ENCODE data around the gene THUMPD3.

Gene THUMPD3

GRCh38 chr3:9362731-9363530 lies at the start of gene THUMPD3:
Gene THUMPD3 (plus strand): TSS chr3:9363054. CDS start chr3:9365069, 2,015 bp downstream.
- in situ Hi-C loops (cut with MboI; ENCODE audit: low sequenced_read_pairs): loop anchor here (25.0 kb wide), 1 partner anchor 299 kb away; no protein-coding TSS in a partner anchor

DNA sequence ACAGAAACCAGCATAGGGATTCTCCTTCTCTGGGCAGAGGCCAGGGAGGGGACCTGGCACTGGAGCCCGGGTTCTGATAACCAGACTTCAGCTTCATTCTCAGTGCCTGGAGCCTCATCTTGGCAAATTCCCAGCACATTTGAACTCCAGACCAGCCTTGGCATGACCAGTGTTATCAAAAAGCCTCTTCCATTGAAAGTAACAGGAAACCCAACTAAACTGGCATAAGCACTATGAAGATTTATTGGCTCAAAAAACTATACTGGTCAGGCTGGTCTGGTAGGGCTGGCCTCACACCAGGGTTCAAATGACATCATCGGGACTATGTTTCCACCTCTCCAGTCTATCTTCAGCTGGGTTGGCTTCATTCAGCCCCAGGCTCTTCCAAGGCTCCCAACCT lies 48.1 kb upstream of the THUMPD3 start:
- in situ Hi-C loops (cut with MboI; ENCODE audit: low sequenced_read_pairs): no loop called here

- in situ Hi-C loops (cut with MboI; ENCODE audit: low sequenced_read_pairs): no loop called here
These were observed 45.9 kb upstream of the THUMPD3 start for GRCh38 chr3:9316881-9317361.

GRCh38 chr3:9322780-9323179 lies 40.1 kb upstream of the THUMPD3 start:
- in situ Hi-C loops (cut with MboI; ENCODE audit: low sequenced_read_pairs): no loop called here

- in situ Hi-C loops (cut with MboI; ENCODE audit: low sequenced_read_pairs): no loop called here
These were observed 37.9 kb upstream of the THUMPD3 start for GRCh38 chr3:9324944-9325343.

- in situ Hi-C loops (cut with MboI; ENCODE audit: low sequenced_read_pairs): no loop called here
These were observed 35.3 kb upstream of the THUMPD3 start for GRCh38 chr3:9327578-9327977.

GRCh38 chr3:9330166-9330703 lies 32.6 kb upstream of the THUMPD3 start:
- in situ Hi-C loops (cut with MboI; ENCODE audit: low sequenced_read_pairs): no loop called here

GRCh38 chr3:9331171-9331570 lies 31.7 kb upstream of the THUMPD3 start:
- in situ Hi-C loops (cut with MboI; ENCODE audit: low sequenced_read_pairs): no loop called here

GRCh38 chr3:9332250-9333030 lies 30.4 kb upstream of the THUMPD3 start:
- in situ Hi-C loops (cut with MboI; ENCODE audit: low sequenced_read_pairs): no loop called here

DNA sequence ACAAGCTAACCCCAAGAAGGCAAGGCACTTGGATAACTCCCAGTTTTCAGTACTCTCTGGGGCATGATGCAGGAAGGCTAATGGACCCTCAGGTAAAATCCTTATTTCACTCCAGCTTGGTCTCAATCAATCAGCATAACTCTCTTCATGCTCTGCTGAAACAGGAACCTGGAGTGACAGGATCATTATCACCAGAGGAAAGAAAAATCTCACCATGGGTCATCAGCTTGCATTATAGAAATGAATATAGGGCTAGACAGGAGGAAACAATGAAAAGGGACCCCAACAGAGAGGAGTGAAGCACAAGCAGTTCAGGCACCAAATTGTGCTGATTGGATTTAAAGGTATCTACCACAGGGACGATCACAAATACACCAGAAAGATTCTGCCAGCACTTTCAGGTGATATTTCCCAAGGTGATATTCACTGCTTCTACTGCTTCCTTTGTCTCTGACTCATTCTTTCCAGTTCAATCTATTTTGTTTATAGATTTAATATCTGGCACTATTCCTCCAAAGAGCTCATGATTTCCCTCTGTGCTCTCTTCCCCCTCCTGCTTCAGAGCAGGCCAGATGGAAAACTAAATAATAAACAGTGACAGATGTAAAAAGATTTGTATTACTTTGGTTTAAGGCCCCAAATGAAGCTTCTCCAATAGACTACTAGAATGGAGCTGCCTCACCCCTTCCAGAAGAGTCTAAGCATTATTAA lies 22.9 kb upstream of the THUMPD3 start:
- in situ Hi-C loops (cut with MboI; ENCODE audit: low sequenced_read_pairs): no loop called here

- in situ Hi-C loops (cut with MboI; ENCODE audit: low sequenced_read_pairs): no loop called here
These were observed 22.4 kb upstream of the THUMPD3 start for GRCh38 chr3:9340472-9340902.

GRCh38 chr3:9342696-9343095 lies 20.2 kb upstream of the THUMPD3 start:
- in situ Hi-C loops (cut with MboI; ENCODE audit: low sequenced_read_pairs): no loop called here

DNA sequence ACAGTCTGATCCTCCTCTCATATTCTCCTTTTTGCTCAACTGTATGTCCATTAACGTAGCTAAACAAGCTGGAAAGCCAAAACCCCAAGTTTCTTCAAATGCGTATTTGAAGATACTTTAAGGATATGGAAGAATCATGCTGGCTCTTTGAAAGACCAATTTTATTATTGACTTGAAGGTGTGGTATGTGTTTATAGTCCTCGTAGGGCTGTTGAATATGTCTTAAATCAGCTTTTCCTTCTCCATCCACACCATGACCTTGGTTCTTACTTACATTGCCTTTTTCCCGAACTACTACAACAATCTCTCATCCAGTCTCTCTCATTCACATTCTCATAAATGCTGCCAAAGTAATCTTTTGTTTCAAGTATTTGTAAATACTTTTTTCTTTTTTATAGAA lies 19.7 kb upstream of the THUMPD3 start:
- in situ Hi-C loops (cut with MboI; ENCODE audit: low sequenced_read_pairs): no loop called here

GRCh38 chr3:9345041-9345440 lies 17.8 kb upstream of the THUMPD3 start:
- in situ Hi-C loops (cut with MboI; ENCODE audit: low sequenced_read_pairs): no loop called here

- in situ Hi-C loops (cut with MboI; ENCODE audit: low sequenced_read_pairs): no loop called here
These were observed 16.7 kb upstream of the THUMPD3 start for GRCh38 chr3:9346141-9346540.

DNA sequence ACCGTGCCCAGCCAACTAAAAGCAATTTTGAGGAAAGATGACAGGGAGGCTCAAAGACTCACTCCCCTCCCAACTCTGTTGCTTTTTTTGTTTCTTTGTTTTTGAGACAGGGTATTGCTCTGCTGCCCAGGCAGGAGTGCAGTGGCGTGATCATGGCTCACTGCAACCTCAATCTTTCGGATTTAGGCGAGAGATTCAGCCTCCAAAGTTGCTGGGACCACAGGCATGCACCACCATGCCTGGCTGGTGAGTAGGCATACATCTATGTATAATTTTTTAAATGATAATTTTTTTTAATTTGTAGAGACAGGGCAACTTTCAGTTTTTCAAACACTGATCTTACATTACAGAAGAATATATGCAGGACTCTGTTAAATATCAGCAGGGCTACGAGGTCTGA lies 15.8 kb upstream of the THUMPD3 start:
- in situ Hi-C loops (cut with MboI; ENCODE audit: low sequenced_read_pairs): no loop called here

DNA sequence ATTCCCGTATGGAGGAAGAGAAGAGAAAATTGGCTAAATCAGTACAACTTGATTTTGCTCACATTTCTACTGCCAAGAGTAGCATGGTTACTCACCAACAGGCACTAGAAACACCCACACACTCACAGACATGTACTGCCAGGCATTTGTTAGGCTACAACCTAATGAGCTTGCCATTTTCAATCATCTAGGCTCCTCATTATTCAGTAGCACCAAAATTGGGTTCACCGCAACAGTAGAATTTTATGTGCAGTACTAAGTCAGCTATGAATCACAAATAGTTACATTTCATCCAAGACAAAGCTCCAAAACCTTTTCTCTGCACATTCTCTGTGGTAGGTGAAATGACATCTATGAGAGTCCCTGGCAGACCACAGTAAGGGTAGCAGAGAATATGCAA lies 15.0 kb upstream of the THUMPD3 start:
- in situ Hi-C loops (cut with MboI; ENCODE audit: low sequenced_read_pairs): no loop called here

DNA sequence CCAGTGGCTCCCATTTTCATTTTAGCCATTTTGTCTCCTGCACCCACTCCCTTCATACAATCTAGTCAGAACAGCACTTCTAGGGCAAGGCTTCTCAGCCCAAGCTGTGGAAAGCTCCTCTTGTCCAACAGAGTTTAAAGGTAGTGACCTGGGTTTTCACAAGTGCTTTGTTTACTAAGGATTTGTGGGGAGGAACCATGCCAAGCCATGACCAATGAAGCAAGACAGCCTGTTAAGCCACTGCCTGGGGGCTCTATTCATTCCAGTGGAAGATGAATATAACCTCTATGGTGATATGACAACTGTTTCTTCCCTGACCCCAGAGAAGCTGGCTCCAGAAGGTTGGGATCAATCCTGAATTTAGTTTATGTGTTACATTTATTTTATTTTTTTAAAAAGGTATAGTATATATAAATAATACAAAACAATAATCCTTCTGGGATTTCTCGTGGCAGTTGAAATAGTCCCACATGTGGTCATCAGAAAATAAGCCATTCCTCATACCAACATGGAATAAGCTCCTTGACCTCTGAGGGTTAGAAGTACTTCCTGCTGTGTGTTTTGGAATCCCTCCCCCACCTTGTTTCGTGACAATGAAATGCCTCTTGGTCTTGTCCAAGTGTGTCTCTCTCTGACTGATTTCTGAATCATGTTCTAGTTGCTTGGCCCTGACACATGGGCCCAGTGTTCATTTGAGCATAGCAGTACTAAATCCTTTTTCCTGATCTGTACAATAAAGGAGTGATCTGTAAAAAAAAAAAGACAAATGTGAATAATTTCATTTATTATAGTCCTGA lies 13.3 kb upstream of the THUMPD3 start:
- in situ Hi-C loops (cut with MboI; ENCODE audit: low sequenced_read_pairs): loop anchor here (25.0 kb wide), 1 partner anchor 313 kb away; no protein-coding TSS in a partner anchor

DNA sequence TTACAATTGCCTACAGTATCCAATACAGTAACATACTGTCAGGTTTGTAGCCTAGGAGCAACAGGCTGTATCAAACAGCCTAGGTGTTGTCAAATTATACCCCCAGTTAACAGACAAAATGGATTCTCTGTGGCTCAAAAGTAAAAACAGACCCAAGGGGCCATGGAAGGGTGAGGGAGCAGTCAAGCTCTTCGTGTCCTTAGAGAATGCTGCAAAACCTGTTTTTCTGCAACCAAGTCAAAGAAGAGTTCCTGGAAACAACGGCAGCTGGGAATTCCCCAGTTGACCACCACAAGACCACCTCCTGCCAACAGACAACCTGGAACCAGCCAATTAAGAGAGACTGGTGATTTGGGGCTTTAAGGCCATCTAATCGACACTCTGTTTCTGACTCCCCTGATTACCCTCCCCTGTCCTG lies 11.1 kb upstream of the THUMPD3 start:
- in situ Hi-C loops (cut with MboI; ENCODE audit: low sequenced_read_pairs): loop anchor here (25.0 kb wide), 1 partner anchor 311 kb away; no protein-coding TSS in a partner anchor

All from HL-60/S4 (cell line).